PC-3 (cell line): ENCODE measurements around the gene SDK2. TPM values are rescaled to one million over a fixed set of nuclear protein-coding genes. Genes with fewer than 3 reads are reported as not detected.

Source experiments
- ATAC-seq: fragments of 200-7000 bp; cut with Tn5 transposase; 2 replicates; pipeline ENCODE4 v1.9.1; 2020; ENCODE audit warnings: mild to moderate bottlenecking, moderate library complexity
- BruUV-seq: library from RNA; stranded (reverse); fragments of 400-500 nt; replicated peaks from 2 replicates; lab custom pipeline; 2021; lab: Mats Ljungman, UMichigan
- CTCF ChIA-PET: fragments of 300-600 bp; sonication (Branson Sonifier 250); formaldehyde crosslinking; loops from one replicate; lab custom pipeline; 2022; ENCODE audit warnings: antibody characterized with exemption; lab: Charles Lee
- POLR2A ChIA-PET: fragments of 300-600 bp; sonication (Branson Sonifier 250); formaldehyde crosslinking; loops from one replicate; lab custom pipeline; 2022; ENCODE audit warnings: antibody characterized with exemption; ENCODE audit not compliant: unreplicated experiment; lab: Charles Lee
- DNase-seq: peaks from one replicate; pipeline ENCODE4 v3.0.0-alpha.2; 2015
- H2AFZ ChIP-seq: fragments of 300-600 bp; sonication (generic); 2 replicates; pipeline ENCODE4 v1.6.0; 2016; ENCODE audit warnings: antibody characterized with exemption, low read length
- H3F3A ChIP-seq: fragments of 300-600 bp; sonication (generic); one replicate; pipeline ENCODE4 v1.6.0; 2017; ENCODE audit warnings: antibody characterized with exemption, low read length, control low read depth, mild to moderate bottlenecking; ENCODE audit not compliant: unreplicated experiment
- H3K27ac ChIP-seq: fragments of 300-600 bp; sonication (generic); 2 replicates; pipeline ENCODE4 v1.5.1; 2016; ENCODE audit warnings: mild to moderate bottlenecking, low read length
- H3K27me3 ChIP-seq: fragments of 300-600 bp; sonication (generic); 2 replicates; pipeline ENCODE4 v1.6.1; 2016; ENCODE audit warnings: low read length, mixed read lengths
- H3K36me3 ChIP-seq: fragments of 300-600 bp; sonication (generic); 2 replicates; pipeline ENCODE4 v1.6.1; 2016; ENCODE audit warnings: low read depth, mixed run types, low read length, mixed read lengths
- H3K4me1 ChIP-seq: fragments of 300-600 bp; sonication (generic); 2 replicates; pipeline ENCODE4 v1.5.1; 2016; ENCODE audit warnings: low read length; ENCODE audit not compliant: insufficient read depth
- H3K4me2 ChIP-seq: fragments of 300-600 bp; sonication (generic); 2 replicates; pipeline ENCODE4 v1.6.0; 2016; ENCODE audit warnings: low read length
- H3K4me3 ChIP-seq: fragments of 300-600 bp; sonication (generic); 2 replicates; pipeline ENCODE4 v1.5.1; 2016; ENCODE audit warnings: mild to moderate bottlenecking, low read length, mixed read lengths
- H3K79me2 ChIP-seq: fragments of 300-600 bp; sonication (generic); 2 replicates; pipeline ENCODE4 v1.6.1; 2017; ENCODE audit warnings: low read length, mixed read lengths
- H3K9ac ChIP-seq: fragments of 300-600 bp; sonication (generic); 2 replicates; pipeline ENCODE4 v1.6.0; 2016; ENCODE audit warnings: mild to moderate bottlenecking, low read length
- H3K9me2 ChIP-seq: fragments of 300-600 bp; sonication (generic); replicated peaks from 2 replicates; pipeline ENCODE4 v1.6.1; 2016; ENCODE audit warnings: mixed run types, low read length, mixed read lengths
- H3K9me3 ChIP-seq: fragments of 300-600 bp; sonication (generic); 2 replicates; pipeline ENCODE4 v1.6.1; 2016; ENCODE audit warnings: low read length, mixed read lengths
- H4K20me1 ChIP-seq: fragments of 300-600 bp; sonication (generic); 2 replicates; pipeline ENCODE4 v1.6.1; 2016; ENCODE audit warnings: low read length, mixed read lengths
- EZH2 ChIP-seq: fragments of 300-600 bp; sonication (generic); IDR thresholded peaks from one replicate; pipeline ENCODE4 v1.6.1; 2017; ENCODE audit warnings: antibody characterized with exemption, mild to moderate bottlenecking, low read length; ENCODE audit not compliant: unreplicated experiment
- EZH2phosphoT487 ChIP-seq: fragments of 300-600 bp; sonication (generic); IDR thresholded peaks from 2 replicates; pipeline ENCODE4 v1.6.1; 2018; ENCODE audit warnings: mild to moderate bottlenecking, antibody characterized with exemption, low read length, borderline replicate concordance
- intact Hi-C: fragments of 100-400 bp; cut with micrococcal nuclease; formaldehyde crosslinking; loops from 2 replicates; pipeline ENCODE4 v1.9.0; 2023
- total RNA-seq: library from RNA; depleted of rRNA; stranded (reverse); fragments of >200 nt; gene quantifications from 2 replicates; pipeline ENCODE4 v1.2.3, GENCODE V29; 2014
- TF ChIP-seq, protein P1 (sequence below): fragments of 300-600 bp; sonication (generic); conservative IDR thresholded peaks from 2 replicates; pipeline ENCODE4 v1.5.1; 2017; ENCODE audit warnings: antibody characterized with exemption, low read depth, mild to moderate bottlenecking, low read length

The SDK2 gene
- total RNA-seq, 1 experiment from 2014 or later = 0.07 TPM

- no peaks in the 10 kb centered on the region for H4K20me1 ChIP-seq
- no peak overlapping the region for H3K27ac ChIP-seq
- no TSS peak for BruUV-seq
- H3F3A ChIP-seq = peaks cover 4% of the 10 kb centered on the region
- no peak for ATAC-seq
- H3K4me3 ChIP-seq = no peak overlapping the region
- CTCF ChIA-PET = no interaction called here
- no peaks in the 10 kb centered on the region for H3K9me3 ChIP-seq
- no peak overlapping the region for H3K9ac ChIP-seq
- TF ChIP-seq EZH2 = no peak
- TF ChIP-seq, protein P1, sequence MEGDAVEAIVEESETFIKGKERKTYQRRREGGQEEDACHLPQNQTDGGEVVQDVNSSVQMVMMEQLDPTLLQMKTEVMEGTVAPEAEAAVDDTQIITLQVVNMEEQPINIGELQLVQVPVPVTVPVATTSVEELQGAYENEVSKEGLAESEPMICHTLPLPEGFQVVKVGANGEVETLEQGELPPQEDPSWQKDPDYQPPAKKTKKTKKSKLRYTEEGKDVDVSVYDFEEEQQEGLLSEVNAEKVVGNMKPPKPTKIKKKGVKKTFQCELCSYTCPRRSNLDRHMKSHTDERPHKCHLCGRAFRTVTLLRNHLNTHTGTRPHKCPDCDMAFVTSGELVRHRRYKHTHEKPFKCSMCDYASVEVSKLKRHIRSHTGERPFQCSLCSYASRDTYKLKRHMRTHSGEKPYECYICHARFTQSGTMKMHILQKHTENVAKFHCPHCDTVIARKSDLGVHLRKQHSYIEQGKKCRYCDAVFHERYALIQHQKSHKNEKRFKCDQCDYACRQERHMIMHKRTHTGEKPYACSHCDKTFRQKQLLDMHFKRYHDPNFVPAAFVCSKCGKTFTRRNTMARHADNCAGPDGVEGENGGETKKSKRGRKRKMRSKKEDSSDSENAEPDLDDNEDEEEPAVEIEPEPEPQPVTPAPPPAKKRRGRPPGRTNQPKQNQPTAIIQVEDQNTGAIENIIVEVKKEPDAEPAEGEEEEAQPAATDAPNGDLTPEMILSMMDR = no peak
- TF ChIP-seq EZH2phosphoT487 = no peak
- H3K36me3 ChIP-seq = no peaks in the 10 kb centered on the region
- no peak overlapping the region for H2AFZ ChIP-seq
- POLR2A ChIA-PET = no interaction called here
- no peak overlapping the region for H3K4me2 ChIP-seq
- peaks cover 28% of the 10 kb centered on the region for H3K4me1 ChIP-seq
- no peaks in the 10 kb centered on the region for H3K9me2 ChIP-seq
- DNase-seq = no peak
- no peaks in the 10 kb centered on the region for H3K27me3 ChIP-seq
- H3K79me2 ChIP-seq = no peaks in the 10 kb centered on the region
- intact Hi-C loops = no loop called here
Observed at GRCh38 chr17:73343168-73343634, 301.0 kb downstream of the SDK2 start.

GRCh38 chr17:73342541-73343167 is 301.6 kb downstream of the SDK2 start:
- CTCF ChIA-PET = no interaction called here
- TF ChIP-seq EZH2 = no peak
- H3K4me3 ChIP-seq = no peak overlapping the region
- intact Hi-C loops = no loop called here
- ATAC-seq (no peak), DNase-seq (peak; percentile 25)
- POLR2A ChIA-PET = no interaction called here
- no peaks in the 10 kb centered on the region for H3K79me2 ChIP-seq
- H3K9me2 ChIP-seq = no peaks in the 10 kb centered on the region
- BruUV-seq = no TSS peak
- no peaks in the 10 kb centered on the region for H3K36me3 ChIP-seq
- no peak overlapping the region for H3K4me2 ChIP-seq
- H3K27me3 ChIP-seq = no peaks in the 10 kb centered on the region
- no peaks in the 10 kb centered on the region for H4K20me1 ChIP-seq
- peaks cover 28% of the 10 kb centered on the region for H3K4me1 ChIP-seq
- H2AFZ ChIP-seq = no peak overlapping the region
- H3K9me3 ChIP-seq = no peaks in the 10 kb centered on the region
- H3K9ac ChIP-seq = peak overlapping the region; percentile 8; the same call in 1 of the 2 replicates
- H3K27ac ChIP-seq = no peak overlapping the region
- H3F3A ChIP-seq = peaks cover 4% of the 10 kb centered on the region

DNA sequence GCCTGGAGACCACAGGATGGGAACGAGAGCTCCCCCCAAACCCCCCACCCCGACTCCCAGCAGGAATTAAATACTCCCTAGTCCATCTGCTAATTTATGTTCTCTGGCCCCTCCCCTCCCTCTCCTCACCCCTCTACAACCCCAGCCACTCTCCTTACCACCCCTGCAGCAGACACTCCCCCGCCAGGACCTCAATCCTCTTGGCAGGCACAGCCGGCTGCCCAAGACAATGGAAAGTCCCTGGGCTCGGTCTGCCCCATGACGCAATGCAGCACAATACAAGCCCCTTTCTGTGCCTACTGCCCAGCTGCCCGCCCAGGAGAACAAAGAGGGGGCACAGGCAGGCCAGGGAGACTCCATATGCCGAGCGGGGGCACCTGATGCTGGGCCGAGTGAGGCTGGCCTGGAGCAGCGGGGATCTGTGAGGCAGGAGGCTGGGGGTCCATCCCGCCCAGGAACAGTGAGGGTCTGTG is 302.2 kb downstream of the SDK2 start:
- BruUV-seq = no TSS peak
- Histone ChIP-seq H3K9me3 (no peaks in the 10 kb centered on the region), H3K9me2 (no peaks in the 10 kb centered on the region), H3K27me3 (no peaks in the 10 kb centered on the region), H3K4me2 (no peak overlapping the region), H3K36me3 (no peaks in the 10 kb centered on the region), H3K9ac (peak overlapping the region; percentile 8; the same call in 1 of the 2 replicates), H3K79me2 (no peaks in the 10 kb centered on the region), H3F3A (peaks cover 4% of the 10 kb centered on the region), H2AFZ (no peak overlapping the region), H3K4me3 (no peak overlapping the region), H3K4me1 (peaks cover 28% of the 10 kb centered on the region), H4K20me1 (no peaks in the 10 kb centered on the region), H3K27ac (no peak overlapping the region)
- ATAC-seq (peak; percentile 34), DNase-seq (peak; percentile 48)
- intact Hi-C loops = no loop called here
- CTCF ChIA-PET = no interaction called here
- POLR2A ChIA-PET = no interaction called here
- TF ChIP-seq EZH2phosphoT487 (no peak), EZH2 (no peak)
- TF ChIP-seq, protein P1 = no peak
